Measurements from ENCODE around the gene DCAF4L1. TPM values are rescaled to one million over a fixed set of nuclear protein-coding genes. Genes with fewer than 3 reads are reported as not detected.

Gene DCAF4L1
- polyA plus RNA-seq, 1 donor (not counting 4 experiments of a cell fraction or from before 2014, with no cell fraction given) = 0.75 TPM

- H3K9ac ChIP-seq (ENCODE audit: control insufficient read depth, extremely low read depth, insufficient read depth, low read length) = no peak overlapping the region
- no peaks in the 10 kb centered on the region for H3K9me1 ChIP-seq (ENCODE audit: control insufficient read depth, extremely low read depth, insufficient read depth, low read length)
- no peak for TF ChIP-seq EZH2 (IDR thresholded peaks at IDR 0.05; ENCODE audit: low read length)
- no peak for TF ChIP-seq CTCF (optimal IDR thresholded peaks at IDR 0.05 in 1 of 3, IDR thresholded peaks at IDR 0.05 in 1 of 3, conservative IDR thresholded peaks at IDR 0.05 in 1 of 3; ENCODE audit: extremely low read depth in 1 of 3, insufficient read depth in 2 of 3, low read length in 3 of 3)
- no peak overlapping the region for H2AFZ ChIP-seq (ENCODE audit: control insufficient read depth, low read length)
- H3K27ac ChIP-seq (ENCODE audit: control insufficient read depth, insufficient read depth, low read length) = no peak overlapping the region
- no peaks in the 10 kb centered on the region for H3K27me3 ChIP-seq (ENCODE audit: control insufficient read depth, extremely low read depth, insufficient read depth, low read length)
- H3K4me1 ChIP-seq (ENCODE audit: control insufficient read depth, extremely low read depth, insufficient read depth, low read length) = peaks cover 2% of the 10 kb centered on the region
- H3K9me3 ChIP-seq (ENCODE audit: control insufficient read depth, low read depth, low read length) = no peaks in the 10 kb centered on the region
- no peak for DNase-seq (ENCODE audit: low read depth, low spot score)
- no peak overlapping the region for H3K4me2 ChIP-seq (ENCODE audit: control insufficient read depth, extremely low read depth, insufficient read depth, low read depth, low read length)
- no peak for FAIRE-seq
- dilution Hi-C loops (cut with MboI; ENCODE audit: extremely low pct_ligation_motif_present, low sequenced_read_pairs) = no loop called here
- H3K79me2 ChIP-seq (ENCODE audit: control insufficient read depth, insufficient read depth, low read length) = no peaks in the 10 kb centered on the region
- H3K4me3 ChIP-seq (ENCODE audit: control insufficient read depth in 2 of 3, extremely low read depth in 1 of 3, insufficient read depth in 2 of 3, low read depth in 1 of 3, low read length in 3 of 3) = no peak overlapping the region
- no peaks in the 10 kb centered on the region for H4K20me1 ChIP-seq (ENCODE audit: control insufficient read depth, extremely low read depth, insufficient read depth, low read length)
- no peaks in the 10 kb centered on the region for H3K36me3 ChIP-seq (ENCODE audit: control insufficient read depth in 2 of 2, extremely low read depth in 1 of 2, insufficient read depth in 2 of 2, low read length in 2 of 2)
Measured at GRCh38 chr4:41975341-41975740, 6.2 kb upstream of the DCAF4L1 start.

GRCh38 chr4:41976775-41977516, 4.6 kb upstream of the DCAF4L1 start:
- Histone ChIP-seq H3K79me2 (ENCODE audit: control insufficient read depth, insufficient read depth, low read length) (no peaks in the 10 kb centered on the region), H3K9me3 (ENCODE audit: control insufficient read depth, low read depth, low read length) (no peaks in the 10 kb centered on the region), H3K27me3 (ENCODE audit: control insufficient read depth, extremely low read depth, insufficient read depth, low read length) (no peaks in the 10 kb centered on the region), H3K4me2 (ENCODE audit: control insufficient read depth, extremely low read depth, insufficient read depth, low read depth, low read length) (no peak overlapping the region), H3K9ac (ENCODE audit: control insufficient read depth, extremely low read depth, insufficient read depth, low read length) (no peak overlapping the region), H3K4me3 (ENCODE audit: control insufficient read depth in 2 of 3, extremely low read depth in 1 of 3, insufficient read depth in 2 of 3, low read depth in 1 of 3, low read length in 3 of 3) (no peak overlapping the region), H3K4me1 (ENCODE audit: control insufficient read depth, extremely low read depth, insufficient read depth, low read length) (peaks cover 2% of the 10 kb centered on the region), H2AFZ (ENCODE audit: control insufficient read depth, low read length) (no peak overlapping the region), H3K27ac (ENCODE audit: control insufficient read depth, insufficient read depth, low read length) (no peak overlapping the region), H4K20me1 (ENCODE audit: control insufficient read depth, extremely low read depth, insufficient read depth, low read length) (no peaks in the 10 kb centered on the region), H3K9me1 (ENCODE audit: control insufficient read depth, extremely low read depth, insufficient read depth, low read length) (no peaks in the 10 kb centered on the region), H3K36me3 (ENCODE audit: control insufficient read depth in 2 of 2, extremely low read depth in 1 of 2, insufficient read depth in 2 of 2, low read length in 2 of 2) (no peaks in the 10 kb centered on the region)
- FAIRE-seq (no peak), DNase-seq (ENCODE audit: low read depth, low spot score) (no peak)
- no peak for TF ChIP-seq EZH2 (IDR thresholded peaks at IDR 0.05; ENCODE audit: low read length)
- no peak for TF ChIP-seq CTCF (optimal IDR thresholded peaks at IDR 0.05 in 1 of 3, IDR thresholded peaks at IDR 0.05 in 1 of 3, conservative IDR thresholded peaks at IDR 0.05 in 1 of 3; ENCODE audit: extremely low read depth in 1 of 3, insufficient read depth in 2 of 3, low read length in 3 of 3)
- dilution Hi-C loops (cut with MboI; ENCODE audit: extremely low pct_ligation_motif_present, low sequenced_read_pairs) = no loop called here
